Esophagus muscularis mucosa (tissue), 4 donors: Measurements from ENCODE around the gene SLC39A7.

Experiments used
- CTCF ChIP-seq, 3 experiments: fragments of 200-600 bp in 2 of 3; fragments of 450-650 bp in 1 of 3; sonication (generic) in 2 of 3; IDR thresholded peaks; one replicate each; pipeline ENCODE4 v1.5.1; 2017 to 2019; ENCODE audit warnings: antibody characterized with exemption in 3 of 3, mild to moderate bottlenecking in 2 of 3, moderate library complexity in 1 of 3
- EP300 ChIP-seq: sonication (generic); formaldehyde crosslinking; IDR thresholded peaks from one replicate; pipeline ENCODE4 v1.6.1; 2017; ENCODE audit warnings: antibody characterized with exemption
- POLR2A ChIP-seq: fragments of 450-650 bp; IDR thresholded peaks from one replicate; pipeline ENCODE4 v1.6.1; 2017; ENCODE audit warnings: antibody characterized with exemption, moderate library complexity, mild to moderate bottlenecking, low read depth

GRCh38 chr6:33163540-33163939 is 37.1 kb upstream of the SLC39A7 start:
- TF ChIP-seq CTCF (IDR thresholded peaks at IDR 0.05), result no peak
- TF ChIP-seq POLR2A, result no peak
- TF ChIP-seq EP300, result no peak
